Measurements from ENCODE around the gene SLC16A1. TPM values are rescaled to one million over a fixed set of nuclear protein-coding genes. Genes with fewer than 3 reads are reported as not detected.

The SLC16A1 gene
- total RNA-seq, 4 donors from 2014 or later: 27.9 to 46.5 (median 36.9) TPM

DNA sequence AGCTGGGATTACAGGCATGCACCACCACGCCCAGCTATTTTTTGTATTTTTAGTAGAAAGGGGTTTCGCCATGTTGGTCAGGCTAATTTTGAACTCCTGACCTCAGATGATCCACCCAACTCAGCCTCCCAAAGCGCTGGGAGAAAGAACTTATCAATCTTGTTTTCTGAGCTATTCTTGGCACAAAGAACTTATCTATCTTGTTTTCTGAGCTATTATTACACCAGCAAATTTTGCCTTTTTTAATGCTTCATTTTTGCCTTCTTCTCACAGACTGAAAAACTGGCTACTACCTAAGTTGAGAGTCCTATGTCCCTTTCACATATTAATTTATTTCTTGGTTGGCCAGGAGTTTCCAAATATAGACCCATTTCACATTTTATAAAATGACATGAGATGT, 9.3 kb downstream of the SLC16A1 start:
- no peak overlapping the region for H3K4me3 ChIP-seq
- H3K27me3 ChIP-seq: no peaks in the 10 kb centered on the region
- ATAC-seq: no peak
- 83 to 92% methylated on average over 2 to 3 of the region's 3 CpGs for WGBS, 2 donors (ENCODE audit: low coverage in 1 of 2)
- H3K9me3 ChIP-seq: no peaks in the 10 kb centered on the region
- peaks cover 0 to 5% (median 0%) of the 10 kb centered on the region in 3 donors for H3K4me1 ChIP-seq
- no peak overlapping the region for H3K27ac ChIP-seq
- H3K36me3 ChIP-seq: no peaks in the 10 kb centered on the region
- TF ChIP-seq POLR2AphosphoS5 (IDR thresholded peaks at IDR 0.05) (no peak), POLR2A (IDR thresholded peaks at IDR 0.05) (no peak), EP300 (IDR thresholded peaks at IDR 0.05) (no peak)
- TF ChIP-seq, protein P1, sequence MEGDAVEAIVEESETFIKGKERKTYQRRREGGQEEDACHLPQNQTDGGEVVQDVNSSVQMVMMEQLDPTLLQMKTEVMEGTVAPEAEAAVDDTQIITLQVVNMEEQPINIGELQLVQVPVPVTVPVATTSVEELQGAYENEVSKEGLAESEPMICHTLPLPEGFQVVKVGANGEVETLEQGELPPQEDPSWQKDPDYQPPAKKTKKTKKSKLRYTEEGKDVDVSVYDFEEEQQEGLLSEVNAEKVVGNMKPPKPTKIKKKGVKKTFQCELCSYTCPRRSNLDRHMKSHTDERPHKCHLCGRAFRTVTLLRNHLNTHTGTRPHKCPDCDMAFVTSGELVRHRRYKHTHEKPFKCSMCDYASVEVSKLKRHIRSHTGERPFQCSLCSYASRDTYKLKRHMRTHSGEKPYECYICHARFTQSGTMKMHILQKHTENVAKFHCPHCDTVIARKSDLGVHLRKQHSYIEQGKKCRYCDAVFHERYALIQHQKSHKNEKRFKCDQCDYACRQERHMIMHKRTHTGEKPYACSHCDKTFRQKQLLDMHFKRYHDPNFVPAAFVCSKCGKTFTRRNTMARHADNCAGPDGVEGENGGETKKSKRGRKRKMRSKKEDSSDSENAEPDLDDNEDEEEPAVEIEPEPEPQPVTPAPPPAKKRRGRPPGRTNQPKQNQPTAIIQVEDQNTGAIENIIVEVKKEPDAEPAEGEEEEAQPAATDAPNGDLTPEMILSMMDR (IDR thresholded peaks at IDR 0.05): no peak

DNA sequence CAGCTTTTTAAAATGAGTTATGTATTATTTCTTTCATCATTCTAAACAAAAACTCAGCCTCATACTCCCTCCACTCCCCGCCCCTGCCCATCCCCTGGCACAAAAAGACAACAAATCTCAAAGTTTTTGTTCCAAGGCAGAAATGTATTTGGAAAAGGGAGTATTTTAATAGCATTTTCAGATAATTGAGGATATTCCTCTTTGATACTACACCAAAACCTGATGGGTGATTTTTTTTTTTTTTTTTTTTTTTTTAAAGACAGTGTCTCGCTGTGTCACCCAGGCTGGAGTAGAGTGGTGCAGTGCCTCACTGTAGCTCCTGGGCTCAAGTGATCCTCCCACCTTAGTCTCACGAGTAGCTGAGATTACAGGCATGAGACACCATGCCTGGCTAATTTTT, 16.2 kb downstream of the SLC16A1 start:
- no peak for ATAC-seq
- no peaks in the 10 kb centered on the region for H3K27me3 ChIP-seq
- no peaks in the 10 kb centered on the region for H3K9me3 ChIP-seq
- no peak overlapping the region for H3K4me3 ChIP-seq
- peaks cover 7 to 37% (median 10%) of the 10 kb centered on the region in 3 donors for H3K4me1 ChIP-seq
- WGBS, 2 donors (ENCODE audit: low coverage in 1 of 2): 0 to 72% methylated on average over 1 to 3 of the region's 3 CpGs
- TF ChIP-seq EP300 (IDR thresholded peaks at IDR 0.05) (no peak), POLR2AphosphoS5 (IDR thresholded peaks at IDR 0.05) (no peak), POLR2A (IDR thresholded peaks at IDR 0.05) (no peak)
- TF ChIP-seq, protein P1 (IDR thresholded peaks at IDR 0.05): no peak
- H3K36me3 ChIP-seq: no peaks in the 10 kb centered on the region
- H3K27ac ChIP-seq: no peak overlapping the region

- Histone ChIP-seq H3K36me3 (no peaks in the 10 kb centered on the region), H3K4me3 (no peak overlapping the region), H3K4me1 (peaks cover 7 to 45% (median 10%) of the 10 kb centered on the region in 3 donors), H3K27me3 (no peaks in the 10 kb centered on the region), H3K9me3 (no peaks in the 10 kb centered on the region), H3K27ac (peak overlapping the region in 2 of 4 donors; percentile 22 to 64)
- WGBS, 2 donors (ENCODE audit: low coverage in 1 of 2): 44 to 65% methylated on average over 3 of the region's 3 CpGs
- no peak for TF ChIP-seq POLR2AphosphoS5 (IDR thresholded peaks at IDR 0.05)
- TF ChIP-seq, protein P1 (IDR thresholded peaks at IDR 0.05): no peak
- no peak for TF ChIP-seq POLR2A (IDR thresholded peaks at IDR 0.05)
- TF ChIP-seq EP300 (IDR thresholded peaks at IDR 0.05): no peak
- ATAC-seq: no peak
These were observed 17.8 kb downstream of the SLC16A1 start for GRCh38 chr1:112938210-112938609.

GRCh38 chr1:112937495-112937894, 18.5 kb downstream of the SLC16A1 start:
- ATAC-seq: no peak
- Histone ChIP-seq H3K4me1 (peaks cover 7 to 45% (median 10%) of the 10 kb centered on the region in 3 donors), H3K27ac (peak overlapping the region in 3 of 4 donors; percentile 18 to 64 (median 22)), H3K9me3 (no peaks in the 10 kb centered on the region), H3K4me3 (peak overlapping the region in 1 of 2 donors; percentile 4), H3K36me3 (no peaks in the 10 kb centered on the region), H3K27me3 (no peaks in the 10 kb centered on the region)
- no peak for TF ChIP-seq EP300 (IDR thresholded peaks at IDR 0.05)
- TF ChIP-seq, protein P1 (IDR thresholded peaks at IDR 0.05): no peak

- peaks cover 7 to 45% (median 10%) of the 10 kb centered on the region in 3 donors for H3K4me1 ChIP-seq
- H3K27me3 ChIP-seq: no peaks in the 10 kb centered on the region
- TF ChIP-seq EP300 (IDR thresholded peaks at IDR 0.05) (no peak), POLR2AphosphoS5 (IDR thresholded peaks at IDR 0.05) (no peak), POLR2A (IDR thresholded peaks at IDR 0.05) (no peak)
- TF ChIP-seq, protein P1 (IDR thresholded peaks at IDR 0.05): no peak
- H3K27ac ChIP-seq: peak overlapping the region in 3 of 4 donors; percentile 18 to 64 (median 22)
- WGBS, 2 donors (ENCODE audit: low coverage in 1 of 2): 2 to 11% methylated on average over 2 of the region's 2 CpGs
- H3K9me3 ChIP-seq: no peaks in the 10 kb centered on the region
- no peaks in the 10 kb centered on the region for H3K36me3 ChIP-seq
- ATAC-seq: no peak
- H3K4me3 ChIP-seq: peak overlapping the region in 1 of 2 donors; percentile 4
These were observed 18.9 kb downstream of the SLC16A1 start for GRCh38 chr1:112937070-112937469.

Data from gastroesophageal sphincter (tissue), 4 donors.